OCI-LY7 (cell line): ENCODE data around the gene PAQR6.

Source experiments
- EZH2phosphoT487 ChIP-seq: fragments of 200-600 bp; sonication (generic); IDR thresholded peaks from 2 replicates; pipeline ENCODE4 v1.6.1; 2018; ENCODE audit warnings: low read depth, borderline replicate concordance, mild to moderate bottlenecking, mixed run types, antibody characterized with exemption, low read length, moderate library complexity, mixed read lengths
- TF ChIP-seq, protein P1 (sequence below): fragments of 200-600 bp; sonication (generic); conservative IDR thresholded peaks from 2 replicates; pipeline ENCODE4 v1.5.1; 2014; ENCODE audit warnings: mild to moderate bottlenecking, antibody characterized with exemption, low read length, moderate library complexity, mixed read lengths

DNA sequence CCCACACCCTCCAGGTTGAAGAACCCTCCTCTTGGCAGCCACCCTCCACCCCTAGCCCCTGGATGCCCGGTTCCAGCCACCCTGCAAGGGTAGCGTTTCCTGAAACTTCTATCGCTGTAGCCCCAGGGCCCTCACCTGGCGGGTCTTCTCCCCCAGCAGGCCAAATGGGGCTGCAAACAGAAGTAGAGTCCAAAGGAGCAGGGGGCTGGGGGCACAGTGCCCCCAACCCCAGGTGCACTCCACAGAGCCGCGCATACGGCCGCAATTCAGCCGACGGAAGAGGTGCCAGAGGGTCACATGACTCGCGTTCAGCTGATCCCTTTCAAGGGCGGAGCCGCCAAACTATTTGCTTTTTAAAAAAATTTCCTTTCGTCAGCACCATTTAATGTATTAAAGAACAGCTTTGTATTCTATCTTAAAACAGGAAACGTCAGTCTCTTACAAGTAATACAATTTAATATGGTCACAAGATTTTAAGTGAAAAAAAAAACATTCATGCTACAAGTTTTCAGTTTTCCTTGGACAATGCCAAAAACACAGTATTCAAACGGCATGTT is 47.6 kb upstream of the PAQR6 start, which contains the start of gene GLMP:
- TF ChIP-seq, protein P1, sequence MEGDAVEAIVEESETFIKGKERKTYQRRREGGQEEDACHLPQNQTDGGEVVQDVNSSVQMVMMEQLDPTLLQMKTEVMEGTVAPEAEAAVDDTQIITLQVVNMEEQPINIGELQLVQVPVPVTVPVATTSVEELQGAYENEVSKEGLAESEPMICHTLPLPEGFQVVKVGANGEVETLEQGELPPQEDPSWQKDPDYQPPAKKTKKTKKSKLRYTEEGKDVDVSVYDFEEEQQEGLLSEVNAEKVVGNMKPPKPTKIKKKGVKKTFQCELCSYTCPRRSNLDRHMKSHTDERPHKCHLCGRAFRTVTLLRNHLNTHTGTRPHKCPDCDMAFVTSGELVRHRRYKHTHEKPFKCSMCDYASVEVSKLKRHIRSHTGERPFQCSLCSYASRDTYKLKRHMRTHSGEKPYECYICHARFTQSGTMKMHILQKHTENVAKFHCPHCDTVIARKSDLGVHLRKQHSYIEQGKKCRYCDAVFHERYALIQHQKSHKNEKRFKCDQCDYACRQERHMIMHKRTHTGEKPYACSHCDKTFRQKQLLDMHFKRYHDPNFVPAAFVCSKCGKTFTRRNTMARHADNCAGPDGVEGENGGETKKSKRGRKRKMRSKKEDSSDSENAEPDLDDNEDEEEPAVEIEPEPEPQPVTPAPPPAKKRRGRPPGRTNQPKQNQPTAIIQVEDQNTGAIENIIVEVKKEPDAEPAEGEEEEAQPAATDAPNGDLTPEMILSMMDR = no peak
- TF ChIP-seq EZH2phosphoT487 = no peak
